ENCODE data around the gene HHAT. TPM values are rescaled to one million over a fixed set of nuclear protein-coding genes. Genes with fewer than 3 reads are reported as not detected.
"Not testable (repeated sequence)": the region's sequence is repeated elsewhere in the genome, so short reads cannot be mapped to it uniquely, and the experiment has no call there.

HHAT gene
- total RNA-seq, 2 experiments from 2014 or later = 0.82 to 0.84 TPM

DNA sequence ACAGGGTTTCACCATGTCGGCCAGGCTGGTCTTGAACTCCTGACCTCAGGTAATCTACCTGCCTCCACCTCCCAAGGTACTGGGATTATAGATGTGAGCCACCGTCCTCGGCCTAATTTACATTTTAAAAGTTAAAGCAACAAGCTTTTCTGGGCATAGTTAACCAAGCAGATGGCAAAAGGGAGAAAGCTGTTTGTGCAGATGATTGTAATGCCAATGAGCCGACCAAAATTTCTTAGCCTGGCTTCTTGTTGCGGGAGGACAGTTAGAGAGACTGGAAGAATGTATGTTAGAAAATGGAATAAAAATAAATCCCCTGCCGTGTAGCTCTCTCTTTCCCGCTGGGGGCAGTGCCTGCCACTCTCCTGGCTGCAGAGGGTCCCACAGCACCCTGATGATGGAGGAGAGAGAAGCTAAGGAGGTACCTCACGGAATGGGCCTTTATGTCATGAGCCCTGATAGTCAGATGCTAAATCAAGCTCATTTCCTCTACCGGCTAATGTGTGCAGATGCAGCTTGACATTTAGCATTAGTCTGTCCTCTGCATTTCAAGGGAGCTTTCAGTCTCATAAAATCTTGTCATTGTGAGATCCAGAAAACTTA is 87.2 kb downstream of the HHAT start:
- Mint-ChIP-seq H3K27ac (no peak overlapping the region), H3K9me3 (ENCODE audit: low read depth) (no peaks in the 10 kb centered on the region), H3K36me3 (ENCODE audit: low read depth) (peaks cover 7% of the 10 kb centered on the region), H3K4me3 (no peak overlapping the region), H3K27me3 (no peaks in the 10 kb centered on the region), H3K4me1 (peaks cover 2% of the 10 kb centered on the region)
- intact Hi-C loops (cut with DNase I, micrococcal nuclease) = no loop called here
- ChIA-PET POLR2A (interaction anchor here (0.6 kb wide), 1 partner anchor 31 kb away, joined by 4 read pairs; no protein-coding TSS in a partner anchor), CTCF (interaction anchor here (0.5 to 1.8 kb wide), 5 partner anchors 10 to 979 kb away, joined by 3 to 4 read pairs (median 3); no protein-coding TSS in a partner anchor)
- no peak for DNase-seq
- no peak for ATAC-seq

DNA sequence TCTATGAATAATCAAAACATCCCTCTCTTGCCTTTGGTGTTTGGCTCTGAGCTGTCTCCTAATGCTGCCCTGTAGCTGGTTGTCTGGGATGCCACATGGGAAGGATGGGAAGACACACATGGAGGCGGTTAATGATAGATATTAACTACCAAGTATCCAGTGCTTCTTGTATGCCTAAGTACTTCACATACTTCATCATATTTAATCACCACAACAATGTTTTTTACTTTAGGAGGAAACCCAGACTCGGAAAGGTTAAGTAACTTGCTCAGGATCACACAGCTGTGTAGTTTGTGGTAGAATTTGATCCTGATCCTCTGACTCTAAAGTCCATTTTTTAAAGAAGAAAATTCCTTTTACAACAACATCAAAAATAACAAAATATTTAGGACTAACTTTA is 88.0 kb downstream of the HHAT start:
- Mint-ChIP-seq H3K4me1 (peaks cover 2% of the 10 kb centered on the region), H3K36me3 (ENCODE audit: low read depth) (peaks cover 7% of the 10 kb centered on the region), H3K27ac (no peak overlapping the region), H3K27me3 (no peaks in the 10 kb centered on the region), H3K9me3 (ENCODE audit: low read depth) (no peaks in the 10 kb centered on the region), H3K4me3 (no peak overlapping the region)
- DNase-seq (no peak), ATAC-seq (no peak)
- intact Hi-C loops (cut with DNase I, micrococcal nuclease) = no loop called here
- CTCF ChIA-PET = interaction anchor here (0.5 to 1.5 kb wide), 4 partner anchors 15 to 978 kb away, joined by 3 to 4 read pairs (median 3); no protein-coding TSS in a partner anchor
- POLR2A ChIA-PET = no interaction called here

DNA sequence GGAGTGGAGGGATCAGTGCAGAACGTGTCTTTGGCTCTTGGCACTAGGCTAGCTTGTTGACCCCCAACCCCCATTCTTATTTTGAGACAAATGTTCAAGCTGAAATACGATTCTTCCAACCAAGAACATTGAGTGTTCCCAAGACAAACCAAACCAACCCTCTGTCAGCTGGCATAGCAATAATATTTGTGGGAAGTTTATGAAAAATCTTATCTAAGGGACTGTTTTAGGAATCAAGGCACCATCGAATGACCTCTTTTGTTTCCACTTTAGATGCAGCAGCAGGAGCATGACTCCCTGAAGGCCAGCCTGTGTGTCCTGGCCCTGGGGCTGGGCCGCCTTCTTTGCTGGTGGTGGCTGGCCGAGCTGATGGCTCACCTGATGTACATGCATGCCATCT is 89.2 kb downstream of the HHAT start:
- Mint-ChIP-seq H3K4me3 (no peak overlapping the region), H3K27ac (no peak overlapping the region), H3K4me1 (no peaks in the 10 kb centered on the region), H3K27me3 (no peaks in the 10 kb centered on the region), H3K36me3 (ENCODE audit: low read depth) (peaks cover 7% of the 10 kb centered on the region), H3K9me3 (ENCODE audit: low read depth) (no peaks in the 10 kb centered on the region)
- ChIA-PET CTCF (interaction anchor here (0.8 kb wide), 1 partner anchor 11 kb away, joined by 3 read pairs; no protein-coding TSS in a partner anchor), POLR2A (no interaction called here)
- ATAC-seq (no peak), DNase-seq (no peak)
- intact Hi-C loops (cut with DNase I, micrococcal nuclease) = no loop called here

DNA sequence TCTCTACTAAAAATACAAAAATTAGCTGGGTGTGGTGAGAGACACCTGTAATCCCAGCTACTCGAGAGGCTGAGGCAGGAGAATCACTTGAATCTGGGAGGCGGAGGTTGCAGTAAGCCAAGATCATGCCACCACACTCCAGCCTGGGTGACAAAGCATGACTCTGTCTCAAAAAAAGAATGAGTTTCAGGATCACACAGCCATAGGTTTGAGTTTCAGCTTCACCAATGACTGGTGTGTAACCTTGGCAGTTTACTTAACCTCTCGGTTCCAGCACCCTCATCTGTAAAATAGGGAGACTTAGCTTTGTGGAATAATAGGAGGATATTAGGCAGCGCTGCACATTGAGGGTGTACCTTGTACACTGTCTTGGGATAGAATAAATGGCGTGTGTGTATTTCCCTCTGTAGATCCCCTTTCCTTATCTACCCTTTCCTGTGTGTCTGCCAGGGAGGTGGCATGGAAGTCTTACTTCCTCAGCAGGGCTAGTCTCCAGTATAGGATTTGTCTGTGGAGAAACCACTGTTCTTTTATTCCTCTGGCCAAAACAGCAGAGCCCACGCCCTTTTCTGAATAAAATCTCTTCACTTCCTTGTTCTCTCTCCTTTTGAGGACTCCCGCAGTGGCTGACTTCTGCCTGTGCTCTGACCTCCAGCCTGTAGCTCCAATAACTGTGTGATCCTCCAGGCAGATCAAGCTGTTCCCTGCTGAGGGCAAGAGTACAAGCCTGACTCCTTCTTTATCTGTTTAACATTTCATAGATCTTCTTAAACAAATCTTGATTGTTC is 90.4 kb downstream of the HHAT start:
- POLR2A ChIA-PET = no interaction called here
- intact Hi-C loops (cut with DNase I, micrococcal nuclease) = no loop called here
- H3K27ac Mint-ChIP-seq = no peak overlapping the region
- H3K9me3 Mint-ChIP-seq (ENCODE audit: low read depth) = peaks cover 3% of the 10 kb centered on the region
- no peaks in the 10 kb centered on the region for H3K36me3 Mint-ChIP-seq (ENCODE audit: low read depth)
- no peak for DNase-seq
- H3K4me1 Mint-ChIP-seq = no peaks in the 10 kb centered on the region
- H3K27me3 Mint-ChIP-seq = no peaks in the 10 kb centered on the region
- CTCF ChIA-PET = interaction anchor here (0.6 to 1.4 kb wide), 4 partner anchors 10 to 719 kb away, joined by 3 to 4 read pairs (median 4); partner anchors contain the start of gene KCNH1
- H3K4me3 Mint-ChIP-seq = no peak overlapping the region
- peak; percentile 75 for ATAC-seq

DNA sequence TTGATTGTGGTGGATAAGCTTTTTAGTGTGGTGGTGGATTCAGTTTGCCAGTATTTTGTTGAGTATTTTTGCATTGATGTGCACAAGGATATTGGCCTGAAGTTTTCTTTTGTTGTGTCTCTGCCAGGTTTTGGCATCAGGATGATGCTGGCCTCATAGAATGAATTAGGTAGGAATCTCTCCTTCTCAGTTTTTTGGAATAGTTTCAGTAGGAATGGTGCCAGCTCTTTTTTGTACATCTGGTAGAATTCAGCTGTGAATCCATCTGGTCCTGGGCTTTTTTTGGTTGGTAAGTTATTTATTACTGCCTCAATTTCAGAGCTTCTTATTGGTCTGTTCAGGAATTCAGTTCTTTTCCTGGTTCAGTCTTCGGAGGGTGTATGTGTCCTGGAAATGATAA is 98.0 kb downstream of the HHAT start:
- H3K4me1 Mint-ChIP-seq; intact Hi-C loops (cut with DNase I, micrococcal nuclease); ATAC-seq; H3K36me3 Mint-ChIP-seq (ENCODE audit: low read depth); H3K27ac Mint-ChIP-seq; H3K9me3 Mint-ChIP-seq (ENCODE audit: low read depth); H3K4me3 Mint-ChIP-seq; H3K27me3 Mint-ChIP-seq; DNase-seq; POLR2A ChIA-PET: not testable (repeated sequence)
- CTCF ChIA-PET = interaction anchor here (0.8 to 1.8 kb wide), 4 partner anchors 11 to 22 kb away, joined by 3 to 4 read pairs (median 4); no protein-coding TSS in a partner anchor

DNA sequence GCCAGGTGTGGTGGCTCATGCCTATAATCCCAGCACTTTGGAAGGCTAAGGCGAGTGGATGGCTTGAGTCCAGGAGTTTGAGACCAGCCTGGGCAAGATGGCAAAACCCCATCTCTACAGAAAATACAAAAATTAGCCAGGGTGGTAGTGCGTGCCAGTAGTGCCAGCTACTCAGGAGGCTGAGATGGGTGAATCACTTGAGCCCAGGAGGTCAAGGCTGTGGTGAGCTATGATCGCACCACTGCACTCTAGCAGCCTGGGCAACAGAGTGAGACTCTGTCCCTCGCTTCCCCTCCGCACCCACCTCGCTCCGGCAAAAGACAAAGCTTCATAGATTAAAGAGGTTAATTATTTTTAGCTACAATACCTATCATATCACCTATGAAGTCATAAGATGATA is 100.0 kb downstream of the HHAT start:
- H3K27ac Mint-ChIP-seq = no peak overlapping the region
- CTCF ChIA-PET = interaction anchor here (1.0 kb wide), 1 partner anchor 27 kb away, joined by 3 read pairs; no protein-coding TSS in a partner anchor

DNA sequence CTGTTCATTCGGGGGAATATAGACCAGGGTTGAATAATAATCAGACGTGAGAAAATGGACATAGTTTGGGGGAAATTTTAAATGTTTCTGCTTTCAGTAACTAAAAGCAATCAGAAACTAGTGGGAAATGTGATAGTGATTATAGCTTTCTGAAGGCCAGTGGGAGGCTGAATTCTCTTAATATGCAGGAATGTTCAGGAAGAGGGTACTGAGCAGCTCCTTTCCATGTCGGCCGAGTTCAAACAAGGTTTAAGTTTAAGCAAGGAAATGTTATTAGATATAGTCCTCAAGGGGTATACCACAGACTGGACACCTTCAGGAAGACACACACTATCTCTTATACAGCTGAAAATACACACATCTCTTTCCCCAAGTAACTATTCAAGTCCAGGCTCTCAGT is 105.5 kb downstream of the HHAT start:
- no peak overlapping the region for H3K4me3 Mint-ChIP-seq
- no peaks in the 10 kb centered on the region for H3K4me1 Mint-ChIP-seq
- H3K36me3 Mint-ChIP-seq (ENCODE audit: low read depth) = no peaks in the 10 kb centered on the region
- no peak overlapping the region for H3K27ac Mint-ChIP-seq
- DNase-seq (no peak), ATAC-seq (no peak)
- CTCF ChIA-PET = interaction anchor here (0.5 to 1.4 kb wide), 4 partner anchors 13 to 699 kb away, joined by 3 to 5 read pairs (median 3); no protein-coding TSS in a partner anchor
- no peaks in the 10 kb centered on the region for H3K9me3 Mint-ChIP-seq (ENCODE audit: low read depth)
- POLR2A ChIA-PET = no interaction called here
- intact Hi-C loops (cut with DNase I, micrococcal nuclease) = no loop called here
- H3K27me3 Mint-ChIP-seq = no peaks in the 10 kb centered on the region

More for the DNA sequence above, 100.0 kb downstream of the HHAT start:
- intact Hi-C loops (cut with DNase I, micrococcal nuclease) = no loop called here
- POLR2A ChIA-PET = no interaction called here
- ATAC-seq = no peak
- H3K36me3 Mint-ChIP-seq (ENCODE audit: low read depth) = no peaks in the 10 kb centered on the region
- DNase-seq = no peak
- no peaks in the 10 kb centered on the region for H3K4me1 Mint-ChIP-seq
- no peaks in the 10 kb centered on the region for H3K27me3 Mint-ChIP-seq
- no peak overlapping the region for H3K4me3 Mint-ChIP-seq
- peaks cover 6% of the 10 kb centered on the region for H3K9me3 Mint-ChIP-seq (ENCODE audit: low read depth)

DNA sequence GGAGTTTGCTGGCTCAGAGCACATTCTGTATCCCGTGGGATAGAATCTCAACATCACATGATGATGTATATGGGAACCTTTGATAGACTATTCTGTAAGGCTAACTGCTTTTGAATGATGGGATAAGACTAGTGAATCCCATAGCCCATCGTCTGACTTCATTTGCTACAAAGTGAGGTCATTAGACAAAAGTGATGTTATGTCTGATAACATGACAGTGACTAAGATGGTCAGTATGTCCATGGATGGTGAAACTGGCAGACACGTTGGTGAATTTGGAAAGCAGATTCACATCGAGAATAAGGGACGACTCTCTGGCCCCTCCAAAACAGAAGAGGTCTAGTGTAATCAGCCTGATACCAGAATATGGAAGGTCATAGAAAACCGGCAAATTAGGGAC is 108.4 kb downstream of the HHAT start:
- intact Hi-C loops (cut with DNase I, micrococcal nuclease) = no loop called here
- Mint-ChIP-seq H3K4me1 (no peaks in the 10 kb centered on the region), H3K9me3 (ENCODE audit: low read depth) (no peaks in the 10 kb centered on the region)

DNA sequence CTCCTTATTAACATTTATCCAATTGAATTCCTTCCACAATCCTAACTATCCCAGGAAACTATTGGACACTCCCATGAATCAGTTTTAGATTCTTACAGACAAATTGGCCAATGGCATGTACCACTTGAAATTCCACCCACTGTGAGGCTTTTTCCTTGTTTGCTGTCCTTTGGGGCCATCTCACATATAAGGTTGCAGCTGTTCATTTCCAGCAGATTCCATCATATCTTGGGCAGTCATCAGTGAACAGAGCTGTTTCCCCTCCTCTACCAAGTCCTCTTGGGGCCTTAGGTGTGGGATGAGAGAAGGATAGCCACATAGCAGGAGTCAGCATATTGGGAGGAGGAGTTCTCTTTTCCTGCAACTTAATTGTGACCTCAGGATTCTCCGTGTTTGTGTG is 109.1 kb downstream of the HHAT start:
- CTCF ChIA-PET = interaction anchor here (1.3 to 1.8 kb wide), 2 partner anchors 12 to 38 kb away, joined by 3 to 5 read pairs; no protein-coding TSS in a partner anchor
- POLR2A ChIA-PET = no interaction called here
- intact Hi-C loops (cut with DNase I, micrococcal nuclease) = no loop called here
- DNase-seq (no peak), ATAC-seq (no peak)
- H3K9me3 Mint-ChIP-seq (ENCODE audit: low read depth) = no peaks in the 10 kb centered on the region
- no peaks in the 10 kb centered on the region for H3K36me3 Mint-ChIP-seq (ENCODE audit: low read depth)
- H3K27me3 Mint-ChIP-seq = no peaks in the 10 kb centered on the region
- H3K4me3 Mint-ChIP-seq = no peak overlapping the region
- H3K27ac Mint-ChIP-seq = no peak overlapping the region
- no peaks in the 10 kb centered on the region for H3K4me1 Mint-ChIP-seq

More for the DNA sequence above, 108.4 kb downstream of the HHAT start:
- POLR2A ChIA-PET = no interaction called here
- CTCF ChIA-PET = interaction anchor here (1.8 kb wide), 1 partner anchor 37 kb away, joined by 5 read pairs; no protein-coding TSS in a partner anchor
- ATAC-seq = no peak
- DNase-seq = no peak
- H3K27me3 Mint-ChIP-seq = no peaks in the 10 kb centered on the region
- H3K27ac Mint-ChIP-seq = no peak overlapping the region
- H3K36me3 Mint-ChIP-seq (ENCODE audit: low read depth) = no peaks in the 10 kb centered on the region
- H3K4me3 Mint-ChIP-seq = no peak overlapping the region

DNA sequence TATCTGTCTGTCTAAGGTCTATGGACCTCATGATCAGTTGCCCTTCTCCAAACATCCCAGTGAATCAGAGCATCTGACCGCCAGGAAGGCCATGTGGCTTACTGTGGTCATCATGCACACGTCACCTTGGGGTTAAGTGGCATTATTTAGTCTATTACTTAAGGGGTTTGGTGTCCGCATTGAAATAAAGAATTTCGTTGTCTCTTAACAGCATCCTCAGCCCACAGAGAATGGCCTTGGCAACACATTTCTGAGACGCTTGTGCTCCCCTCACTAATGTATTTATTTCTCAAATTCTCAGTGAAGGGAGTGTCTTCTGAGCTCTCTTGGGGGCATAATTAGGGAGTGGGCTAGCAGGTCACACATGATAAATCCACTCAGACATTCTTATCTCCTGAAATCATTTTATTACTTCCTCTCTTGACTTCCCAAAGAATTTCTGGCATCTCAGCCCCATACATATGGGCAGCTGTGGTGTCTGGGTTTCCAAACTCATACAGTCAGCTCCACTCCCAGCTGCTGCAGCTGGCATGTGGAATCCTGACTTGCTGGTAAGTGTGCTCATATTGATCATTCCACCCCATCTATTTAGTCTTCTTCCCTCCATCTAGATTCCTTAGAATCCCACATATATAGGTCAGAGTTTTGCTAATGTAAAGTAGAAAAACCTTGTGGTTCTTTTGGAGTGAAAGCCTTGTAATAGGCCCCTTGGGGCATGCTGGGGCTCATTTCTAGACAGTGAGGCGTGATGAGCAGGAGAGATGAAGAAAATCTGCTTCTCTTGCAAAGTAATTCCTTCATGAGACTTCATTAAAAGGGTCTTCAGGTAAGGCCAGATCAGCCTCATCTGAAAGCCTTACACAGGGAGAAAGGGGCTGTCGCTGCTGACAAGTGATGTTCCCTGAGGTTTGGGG is 110.5 kb downstream of the HHAT start:
- ATAC-seq = no peak
- H3K36me3 Mint-ChIP-seq (ENCODE audit: low read depth) = no peaks in the 10 kb centered on the region
- CTCF ChIA-PET = interaction anchor here (0.6 to 1.8 kb wide), 3 partner anchors 39 to 1120 kb away, joined by 3 to 5 read pairs (median 3); no protein-coding TSS in a partner anchor
- no peak for DNase-seq
- POLR2A ChIA-PET = no interaction called here
- no peak overlapping the region for H3K4me3 Mint-ChIP-seq
- H3K27ac Mint-ChIP-seq = no peak overlapping the region
- intact Hi-C loops (cut with DNase I, micrococcal nuclease) = no loop called here
- no peaks in the 10 kb centered on the region for H3K4me1 Mint-ChIP-seq
- H3K27me3 Mint-ChIP-seq = no peaks in the 10 kb centered on the region
- H3K9me3 Mint-ChIP-seq (ENCODE audit: low read depth) = no peaks in the 10 kb centered on the region

DNA sequence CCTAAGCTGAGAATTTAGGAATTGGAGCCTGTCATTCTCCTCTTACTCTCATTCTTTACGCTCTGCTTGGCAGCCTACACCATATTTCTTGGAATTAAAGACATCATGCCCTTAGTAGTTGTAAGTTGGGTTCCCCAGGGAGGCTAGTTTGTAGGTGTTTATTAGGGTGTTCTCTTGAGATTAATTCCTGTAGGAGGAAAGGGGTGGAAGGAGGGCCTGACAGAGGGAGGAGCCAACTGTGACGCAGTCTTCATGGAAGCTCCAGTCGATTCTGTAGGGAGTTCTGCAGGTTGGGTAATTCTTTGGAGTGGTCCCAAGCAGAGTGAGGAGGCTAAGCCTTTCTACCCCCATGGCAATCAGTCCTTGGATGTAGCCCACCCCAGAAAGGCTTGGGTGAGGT is 111.4 kb downstream of the HHAT start:
- intact Hi-C loops (cut with DNase I, micrococcal nuclease) = no loop called here
- H3K4me3 Mint-ChIP-seq = no peak overlapping the region
- no peak for DNase-seq

More for the DNA sequence above, 111.4 kb downstream of the HHAT start:
- ATAC-seq = no peak
- ChIA-PET POLR2A (interaction anchor here (1.2 kb wide), 1 partner anchor 66 kb away, joined by 3 read pairs; no protein-coding TSS in a partner anchor), CTCF (interaction anchor here (1.0 to 1.2 kb wide), 3 partner anchors 14 to 66 kb away, joined by 3 to 4 read pairs (median 3); no protein-coding TSS in a partner anchor)
- Mint-ChIP-seq H3K27ac (no peak overlapping the region), H3K4me1 (no peaks in the 10 kb centered on the region), H3K27me3 (no peaks in the 10 kb centered on the region), H3K36me3 (ENCODE audit: low read depth) (no peaks in the 10 kb centered on the region), H3K9me3 (ENCODE audit: low read depth) (no peaks in the 10 kb centered on the region)

Measured in activated CD4-positive, alpha-beta T cell treated with anti-CD3 and anti-CD28 coated beads for 36 hours (primary cell).